HG02610 (cell line): ENCODE results near the gene ALKBH3.

Experiments
- ATAC-seq: cut with Tn5 transposase; IDR thresholded peaks from one replicate; pipeline ENCODE4 v1.9.1; 2021; ENCODE audit warnings: mild to moderate bottlenecking, moderate library complexity; ENCODE audit not compliant: unreplicated experiment

Gene ALKBH3

DNA sequence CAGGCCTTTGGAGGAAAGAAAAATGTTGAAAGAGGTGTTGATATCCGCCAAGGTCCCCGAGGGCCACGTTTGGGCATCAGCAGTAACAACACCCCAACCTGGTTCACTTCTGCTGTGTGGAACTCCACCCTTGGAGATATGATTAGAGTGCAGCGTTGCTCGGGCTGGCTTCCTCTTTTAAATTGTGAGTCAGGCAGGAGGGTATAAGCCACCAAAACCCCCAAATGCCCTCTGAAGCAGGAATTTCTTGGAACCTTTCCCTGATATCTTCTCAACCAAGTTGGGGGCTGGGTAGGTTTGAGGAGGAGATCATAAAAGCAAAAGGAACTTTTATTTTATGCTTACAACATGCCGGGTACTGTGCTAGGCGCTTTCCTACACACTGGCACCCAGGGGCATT lies 55.4 kb downstream of the ALKBH3 start:
- ATAC-seq: no peak

DNA sequence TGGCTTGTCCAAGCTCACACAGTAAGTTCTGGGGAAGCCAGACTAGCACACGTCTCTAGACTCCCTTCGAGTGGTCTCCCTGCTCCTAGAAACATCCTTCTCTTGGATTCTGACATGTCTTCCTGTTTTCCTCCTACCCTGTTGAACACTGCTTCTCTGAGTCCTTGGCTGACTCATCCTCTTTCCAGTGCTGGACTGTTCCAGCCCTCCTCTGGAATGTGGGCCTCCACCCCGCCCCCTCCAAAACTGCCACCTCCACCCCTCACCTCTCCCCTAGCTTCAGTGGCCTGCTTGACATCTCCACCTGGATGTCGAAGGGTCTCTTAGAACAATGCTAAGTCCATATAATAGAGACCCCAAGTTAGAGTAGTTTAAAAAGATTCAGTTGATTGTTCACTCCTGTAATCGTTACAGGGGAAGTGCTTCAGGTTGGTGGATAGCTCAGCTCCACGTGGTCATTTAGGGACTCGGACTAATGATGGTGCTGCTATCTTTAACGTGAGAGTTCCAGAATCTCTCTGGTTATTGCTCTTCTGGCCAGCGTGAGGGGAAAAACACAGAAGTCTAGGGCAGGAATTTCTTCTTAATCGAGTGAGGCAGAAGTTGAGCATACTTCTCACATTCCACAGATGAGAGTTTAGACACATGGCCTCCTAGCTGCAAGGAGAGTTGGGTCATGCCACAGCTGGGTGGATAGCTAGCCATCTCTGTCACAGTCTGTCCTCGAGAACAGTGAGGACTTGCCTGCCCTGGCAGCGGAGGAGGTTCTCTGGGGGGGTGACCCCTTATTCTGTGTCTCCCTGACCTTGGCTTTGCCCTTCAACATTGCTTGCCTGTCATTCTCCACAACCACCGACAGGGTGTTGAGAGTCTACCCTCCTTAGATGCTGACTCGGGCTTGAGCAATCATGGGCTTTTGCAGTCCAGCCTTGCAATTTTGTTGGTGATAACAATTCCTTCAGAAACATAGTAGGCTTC lies 57.1 kb downstream of the ALKBH3 start:
- no peak for ATAC-seq

DNA sequence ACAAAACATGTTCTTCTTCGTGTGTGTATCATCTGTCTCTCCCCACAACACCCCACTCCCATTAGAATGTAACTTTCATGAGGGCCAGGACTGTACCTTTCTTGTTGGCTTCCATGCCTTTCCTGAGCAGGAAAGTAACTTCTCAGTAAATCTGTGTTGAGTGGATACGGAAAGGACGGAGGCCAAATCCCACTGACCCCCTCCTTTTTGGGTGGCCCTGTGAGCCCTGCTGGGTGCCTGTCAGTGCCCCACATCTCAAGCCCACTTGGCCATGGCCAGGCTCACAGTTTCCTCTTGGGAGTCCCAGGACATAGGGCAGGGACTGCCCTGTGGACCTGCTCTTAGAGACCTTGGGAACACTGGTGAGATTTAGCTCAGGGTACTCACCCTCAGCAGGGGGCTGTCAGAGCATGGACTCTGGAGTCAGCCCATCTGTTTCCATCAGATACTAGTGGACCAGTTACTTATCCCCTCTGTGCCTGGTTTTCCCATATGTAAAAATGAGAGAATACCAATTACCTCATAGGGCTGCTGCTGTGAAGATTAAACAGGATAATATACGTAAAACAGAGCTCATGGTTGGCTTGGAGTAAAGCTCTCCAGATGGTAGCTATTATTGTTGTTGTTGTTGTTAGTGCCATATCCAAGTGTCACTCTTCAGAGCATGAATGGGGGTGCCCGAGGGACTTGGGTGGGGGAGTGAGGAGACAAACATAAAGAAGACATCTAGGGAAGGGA lies 60.8 kb downstream of the ALKBH3 start:
- ATAC-seq: no peak

DNA sequence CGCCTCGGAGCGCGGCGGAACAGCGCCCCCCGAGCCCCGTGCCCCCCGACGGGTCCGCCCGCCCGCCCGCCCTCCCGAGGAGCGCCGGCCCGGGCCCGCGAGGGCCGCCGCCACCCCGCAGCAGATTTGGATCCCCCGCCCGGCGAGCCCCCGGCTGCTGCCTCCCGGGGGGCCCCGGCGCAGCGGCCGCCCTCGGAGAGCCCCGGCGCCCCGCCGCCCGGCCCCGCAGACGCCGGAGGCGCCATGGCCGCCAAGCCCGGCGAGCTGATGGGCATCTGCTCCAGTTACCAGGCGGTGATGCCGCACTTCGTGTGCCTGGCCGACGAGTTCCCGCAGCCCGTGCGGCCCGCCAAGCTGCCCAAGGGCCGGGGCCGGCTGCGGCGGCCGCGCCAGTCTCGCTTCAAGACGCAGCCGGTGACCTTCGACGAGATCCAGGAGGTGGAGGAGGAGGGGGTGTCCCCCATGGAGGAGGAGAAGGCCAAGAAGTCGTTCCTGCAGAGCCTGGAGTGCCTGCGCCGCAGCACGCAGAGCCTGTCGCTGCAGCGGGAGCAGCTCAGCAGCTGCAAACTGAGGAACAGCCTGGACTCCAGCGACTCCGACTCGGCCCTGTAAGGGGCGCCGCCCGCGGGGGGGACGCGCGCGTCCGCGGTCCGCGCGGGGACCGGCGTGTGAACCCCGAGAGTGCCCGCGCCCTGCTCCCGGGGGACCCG lies 62.2 kb downstream of the ALKBH3 start:
- ATAC-seq: no peak

DNA sequence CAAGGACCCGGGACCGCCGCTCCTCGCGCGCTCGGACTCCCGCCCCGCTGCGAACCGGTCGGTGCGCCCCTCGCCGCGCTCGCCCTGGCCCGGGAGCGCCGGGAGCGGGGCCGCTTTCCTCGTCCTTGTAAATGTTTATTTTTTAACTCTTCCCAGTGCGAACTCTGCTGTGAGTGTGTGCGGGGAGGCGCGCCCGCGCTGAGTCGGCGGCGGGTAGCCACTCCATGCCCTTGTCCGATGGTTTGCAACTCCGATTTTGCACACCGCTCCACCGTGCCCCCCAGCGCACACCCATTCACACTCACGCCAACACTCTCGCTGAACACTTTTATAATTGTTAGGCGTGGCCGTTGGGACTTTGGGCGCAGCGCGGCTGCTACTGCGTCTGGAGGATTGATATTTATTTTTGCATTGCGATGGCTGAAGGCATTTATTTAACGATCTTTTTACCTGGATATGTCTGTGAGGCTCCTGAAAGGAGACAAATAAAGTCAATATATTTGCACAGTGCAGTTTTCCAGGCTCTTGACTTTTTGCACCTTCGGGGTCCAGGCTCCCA lies 62.8 kb downstream of the ALKBH3 start:
- no peak for ATAC-seq

DNA sequence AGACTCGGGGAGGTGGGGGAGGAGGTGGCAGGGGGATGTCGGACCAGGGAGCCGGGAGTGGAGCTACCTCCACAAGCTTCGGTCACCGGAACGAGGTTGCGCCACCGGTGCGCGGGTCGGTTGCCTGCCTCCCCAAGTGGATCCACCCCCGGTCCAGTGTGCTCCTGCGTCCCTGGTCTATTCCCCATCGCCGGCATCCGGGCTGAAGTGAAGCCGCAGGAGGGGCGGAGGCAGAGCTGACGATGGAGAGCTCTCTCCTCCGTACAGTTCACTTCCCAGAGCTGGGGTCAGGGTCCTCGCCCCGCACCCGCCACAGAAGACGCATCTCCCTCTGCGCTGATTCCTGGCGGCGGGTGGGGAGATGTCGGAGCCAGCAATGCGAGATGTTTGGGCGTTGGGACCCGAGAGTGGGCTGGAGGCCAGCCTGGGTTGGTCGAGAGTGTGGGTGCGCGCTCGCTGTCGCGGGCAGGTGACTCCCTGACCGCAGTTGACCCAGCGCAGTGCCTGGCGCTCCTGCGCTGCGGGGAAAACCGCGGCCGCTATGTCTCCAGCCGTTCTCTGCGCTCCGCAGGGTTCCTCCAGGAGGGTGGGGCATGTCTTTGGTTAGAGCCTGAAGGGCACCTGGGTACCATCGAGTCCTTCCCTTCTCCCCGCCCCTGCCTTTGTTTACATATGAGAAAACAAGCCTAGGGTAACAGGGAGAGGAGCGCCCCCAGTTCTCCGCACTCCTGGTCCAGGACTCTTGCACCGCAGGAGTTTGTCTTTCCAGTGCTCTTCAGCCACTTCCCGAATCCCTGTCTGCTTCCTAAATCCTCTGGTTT lies 63.5 kb downstream of the ALKBH3 start:
- ATAC-seq: no peak

DNA sequence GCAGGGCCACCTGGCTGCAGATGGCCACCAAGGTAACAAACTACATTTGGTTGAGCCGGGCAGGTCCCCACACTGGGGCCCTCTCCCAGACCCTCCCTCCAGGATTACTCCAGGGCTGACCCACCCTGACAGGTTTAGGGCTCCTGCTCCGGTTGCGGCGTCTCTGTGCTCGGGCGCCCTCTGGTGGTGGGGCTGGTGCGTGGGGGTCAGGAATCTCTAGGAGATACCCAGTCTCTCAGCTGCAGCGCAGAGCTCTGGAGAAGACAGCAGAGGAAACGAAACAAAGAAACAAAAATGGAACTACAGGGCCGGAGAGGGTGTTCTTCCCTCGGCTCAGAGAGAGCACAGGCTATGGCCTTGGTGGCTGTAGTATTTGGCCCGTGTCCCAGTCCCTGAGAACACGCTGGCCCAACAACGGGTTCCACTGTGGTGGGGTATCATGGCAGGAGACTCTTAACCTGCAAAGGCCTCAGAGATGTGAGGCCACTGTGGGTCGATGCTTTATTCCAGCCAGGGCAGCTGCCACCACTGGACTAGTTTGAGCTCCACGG lies 64.2 kb downstream of the ALKBH3 start:
- no peak for ATAC-seq

DNA sequence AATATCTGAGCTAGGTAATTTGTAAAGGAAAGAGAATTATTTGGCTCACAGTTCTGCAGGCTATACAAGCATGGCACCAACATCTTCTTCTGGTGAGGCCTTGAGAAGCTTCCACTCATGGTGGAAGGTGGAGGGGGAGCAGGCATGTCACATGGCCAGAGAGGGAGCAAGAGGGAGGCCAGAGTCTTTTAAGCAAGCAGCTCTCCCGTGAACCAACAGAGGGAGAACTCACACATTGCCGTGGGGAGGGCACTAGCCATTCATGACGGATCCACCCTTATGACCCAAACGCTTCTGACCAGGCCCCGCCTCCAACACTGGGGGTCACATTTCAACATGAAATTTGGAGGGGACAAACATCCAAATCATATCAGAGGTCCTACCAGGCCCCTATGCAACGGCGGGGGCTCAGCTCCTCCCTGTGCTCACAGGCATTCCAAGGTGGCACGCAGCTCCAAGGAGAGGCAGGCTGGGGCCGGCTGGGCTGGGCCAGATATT lies 66.4 kb downstream of the ALKBH3 start:
- no peak for ATAC-seq

DNA sequence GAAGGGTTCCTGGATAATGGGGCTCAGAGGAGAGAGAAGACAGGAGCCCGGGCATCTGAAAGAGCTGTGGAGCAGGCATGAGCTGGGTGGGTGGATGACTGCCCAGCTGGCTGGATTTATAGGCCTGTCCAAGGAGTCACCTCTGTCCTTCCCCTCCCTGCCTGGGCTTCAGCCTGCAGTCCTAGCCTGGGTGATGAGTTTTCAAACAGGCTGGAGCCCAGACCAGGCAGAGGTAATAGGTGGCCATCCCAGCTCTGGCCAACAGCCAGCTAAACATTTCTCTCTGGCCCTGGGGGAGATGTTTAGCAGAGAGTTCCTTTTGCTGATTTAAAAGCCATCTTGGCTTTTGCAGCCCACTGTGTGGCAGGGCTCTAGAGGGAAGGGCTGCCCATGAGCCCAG lies 67.2 kb downstream of the ALKBH3 start:
- no peak for ATAC-seq

DNA sequence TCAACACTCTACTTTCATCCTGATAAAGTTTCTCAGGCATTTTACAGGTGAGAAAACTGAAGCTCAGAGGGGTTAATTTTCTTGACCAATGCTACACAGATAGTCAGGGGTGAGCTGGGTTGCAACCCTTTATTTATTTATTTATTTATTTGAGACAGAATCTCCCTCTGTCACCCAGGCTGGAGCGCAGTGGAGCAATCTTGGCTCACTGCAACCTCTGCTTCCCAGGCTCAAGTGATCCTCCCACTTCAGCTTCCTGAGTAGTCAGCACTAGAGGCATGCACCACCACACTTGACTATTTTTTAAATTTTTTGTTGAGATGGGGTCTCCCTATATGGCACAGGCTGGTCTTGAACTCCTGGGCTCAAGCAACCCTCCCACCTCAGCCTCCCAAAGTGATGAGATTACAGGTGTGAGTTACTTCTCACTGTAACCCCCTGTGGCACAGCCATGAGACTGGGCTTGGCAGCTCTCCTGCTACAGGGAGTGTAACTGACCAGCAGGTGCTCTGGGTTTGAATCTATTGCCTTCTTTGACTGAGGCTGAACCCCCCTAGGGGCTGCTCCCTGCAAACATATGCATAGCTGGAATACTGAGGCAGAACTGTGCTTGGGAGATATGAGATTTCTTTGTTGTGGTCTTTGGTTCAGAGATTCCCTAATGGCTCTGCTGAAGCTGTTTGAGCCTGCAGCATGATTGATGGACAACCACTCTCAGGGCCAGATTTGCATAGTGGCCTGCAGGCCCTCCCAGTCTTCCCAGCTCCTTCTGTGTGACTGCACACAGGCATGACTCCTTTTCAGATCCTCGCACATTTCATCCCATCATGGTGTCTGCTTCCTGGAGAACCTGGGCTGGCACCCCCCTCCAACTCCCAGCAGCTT lies 68.0 kb downstream of the ALKBH3 start:
- no peak for ATAC-seq

DNA sequence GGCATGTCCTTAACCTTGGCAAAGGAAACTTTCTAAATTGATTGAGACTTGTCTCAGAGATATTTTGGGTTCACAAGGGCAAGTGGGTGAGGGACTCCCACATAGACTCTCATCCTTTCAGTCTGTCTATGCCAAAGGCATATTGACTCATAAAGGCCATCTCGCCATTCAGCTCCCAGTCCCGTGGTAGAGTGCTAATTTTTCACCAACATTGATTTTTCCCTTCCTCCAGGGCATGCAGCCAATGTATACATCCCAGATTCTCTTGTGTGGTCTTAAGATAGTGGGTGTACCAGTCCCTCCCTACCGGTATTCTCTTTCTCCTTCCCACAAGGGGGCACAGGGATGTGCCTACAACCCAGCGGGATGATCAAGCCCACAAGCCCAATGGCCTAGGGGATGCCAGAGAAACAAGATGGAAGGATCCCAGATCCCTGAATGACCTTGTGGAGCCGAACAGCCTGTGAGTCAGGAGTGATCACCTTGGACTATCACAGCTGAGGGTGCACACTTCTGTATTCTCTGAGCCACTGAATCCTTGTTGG lies 69.8 kb downstream of the ALKBH3 start:
- ATAC-seq: no peak

DNA sequence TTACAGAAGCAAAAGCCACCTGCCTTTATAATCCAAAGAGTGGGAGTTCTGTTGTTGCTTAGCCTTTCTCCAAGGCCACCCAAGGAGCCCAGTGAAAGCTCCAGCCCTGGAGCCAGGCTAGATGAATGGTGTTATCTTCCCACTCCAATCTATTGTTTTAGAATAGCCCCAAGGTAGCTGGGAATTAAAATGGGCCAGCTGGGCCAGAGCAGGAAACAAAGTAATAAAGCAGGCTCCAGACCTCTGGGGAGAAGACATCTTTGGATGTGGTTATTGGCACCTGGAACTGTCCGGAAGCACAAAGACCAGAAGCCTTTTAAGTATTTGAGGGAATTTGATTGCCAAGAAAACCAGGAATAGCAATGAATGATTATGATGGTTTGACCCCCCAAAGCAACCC lies 70.6 kb downstream of the ALKBH3 start:
- ATAC-seq: no peak

DNA sequence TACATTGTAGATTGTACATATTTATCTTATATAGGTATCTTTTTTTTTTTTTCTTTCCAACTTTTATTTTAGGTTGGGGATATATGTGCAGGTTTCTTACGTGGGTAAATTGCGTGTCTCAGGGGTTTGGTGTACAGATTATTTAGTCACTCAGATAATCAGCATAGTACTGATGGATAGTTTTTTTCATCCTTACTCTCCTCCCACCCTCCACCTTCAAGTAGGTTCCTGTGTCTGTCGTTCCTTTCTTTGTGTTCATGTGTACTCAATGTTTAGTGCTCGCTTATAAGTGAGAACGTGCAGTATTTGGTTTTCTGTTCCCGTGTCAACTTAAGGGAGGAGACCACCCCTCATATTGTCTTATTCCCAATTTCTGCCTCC lies 71.4 kb downstream of the ALKBH3 start:
- ATAC-seq: no peak

DNA sequence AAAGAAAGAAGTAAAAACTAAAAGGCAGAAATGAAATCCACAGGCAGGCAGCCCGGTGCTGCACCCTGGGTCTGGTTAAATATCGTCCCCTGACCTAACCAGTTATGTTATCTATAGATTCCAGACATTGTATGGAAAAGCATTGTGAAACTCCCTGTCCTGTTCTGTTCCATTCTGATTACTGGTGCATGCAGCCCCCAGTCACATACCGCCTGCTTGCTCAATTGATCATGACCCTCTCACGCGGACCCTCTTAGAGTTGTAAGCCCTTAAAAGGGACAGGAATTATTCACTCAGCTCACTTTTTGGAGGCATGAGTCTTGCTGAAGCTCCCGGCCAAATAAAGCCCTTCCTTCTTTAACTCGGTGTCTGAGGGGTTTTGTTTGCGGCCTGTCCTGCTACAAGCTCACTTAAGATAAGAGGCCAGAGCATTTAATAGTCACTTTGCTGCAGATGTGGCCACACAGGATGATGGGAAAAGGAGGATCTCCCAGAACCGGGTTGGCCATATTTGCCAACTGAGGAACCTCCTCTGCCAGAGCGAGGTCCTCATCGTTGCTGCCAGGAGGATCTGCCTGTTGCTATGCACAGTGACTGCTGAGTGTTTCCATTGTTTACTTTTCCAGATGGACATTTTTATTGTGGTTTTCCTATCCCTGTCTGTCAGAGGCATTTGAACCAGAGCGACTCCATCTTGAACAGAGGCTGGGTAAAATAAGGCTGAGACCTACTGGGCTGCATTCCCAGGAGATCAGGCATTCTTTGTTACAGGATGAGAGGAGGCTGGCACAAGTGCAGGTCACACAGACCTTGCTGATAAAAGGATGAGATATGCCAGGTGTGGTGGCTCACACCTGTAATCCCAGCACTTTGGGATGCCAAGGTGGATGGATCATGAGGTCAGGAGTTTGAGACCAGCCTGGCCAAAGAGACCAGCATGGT lies 72.0 kb downstream of the ALKBH3 start:
- ATAC-seq: no peak

DNA sequence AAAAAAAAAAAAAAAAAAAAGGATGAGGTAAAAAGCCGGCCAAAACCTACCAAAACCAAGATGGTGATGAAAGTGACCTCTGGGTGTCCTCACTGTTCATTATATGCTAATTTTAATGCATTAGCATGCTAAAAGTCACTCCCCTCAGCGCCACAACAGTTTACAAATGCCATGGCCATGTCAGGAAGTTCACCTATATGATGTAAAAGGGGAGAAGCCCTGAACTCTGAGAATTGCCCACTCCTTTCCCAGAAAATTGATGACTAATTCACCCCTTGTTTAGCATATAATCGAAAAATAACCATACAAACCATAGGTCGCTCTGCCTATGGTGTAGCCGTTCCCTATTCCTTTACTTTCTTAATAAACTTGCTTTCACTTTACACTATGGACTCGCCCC lies 72.9 kb downstream of the ALKBH3 start:
- no peak for ATAC-seq

DNA sequence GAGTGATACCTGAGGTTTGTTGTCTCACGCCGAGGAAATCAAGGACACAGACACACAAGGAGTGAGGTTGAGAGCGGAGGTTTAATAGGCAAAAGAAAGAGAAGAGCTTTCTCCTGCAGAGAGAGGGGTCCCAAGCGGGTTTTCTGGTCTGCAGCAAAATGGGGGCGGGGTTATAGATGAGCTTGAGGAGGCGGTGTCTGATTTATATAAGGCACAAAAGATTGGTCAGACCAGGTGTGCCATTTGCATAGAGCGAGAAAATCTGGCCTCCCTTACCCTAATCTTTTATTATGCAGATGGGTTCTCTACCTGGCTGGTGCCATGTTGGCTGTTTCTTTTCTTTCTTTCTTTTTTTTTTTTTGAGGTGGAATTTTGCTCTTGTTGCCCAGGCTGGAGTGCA lies 73.6 kb downstream of the ALKBH3 start:
- ATAC-seq: no peak

DNA sequence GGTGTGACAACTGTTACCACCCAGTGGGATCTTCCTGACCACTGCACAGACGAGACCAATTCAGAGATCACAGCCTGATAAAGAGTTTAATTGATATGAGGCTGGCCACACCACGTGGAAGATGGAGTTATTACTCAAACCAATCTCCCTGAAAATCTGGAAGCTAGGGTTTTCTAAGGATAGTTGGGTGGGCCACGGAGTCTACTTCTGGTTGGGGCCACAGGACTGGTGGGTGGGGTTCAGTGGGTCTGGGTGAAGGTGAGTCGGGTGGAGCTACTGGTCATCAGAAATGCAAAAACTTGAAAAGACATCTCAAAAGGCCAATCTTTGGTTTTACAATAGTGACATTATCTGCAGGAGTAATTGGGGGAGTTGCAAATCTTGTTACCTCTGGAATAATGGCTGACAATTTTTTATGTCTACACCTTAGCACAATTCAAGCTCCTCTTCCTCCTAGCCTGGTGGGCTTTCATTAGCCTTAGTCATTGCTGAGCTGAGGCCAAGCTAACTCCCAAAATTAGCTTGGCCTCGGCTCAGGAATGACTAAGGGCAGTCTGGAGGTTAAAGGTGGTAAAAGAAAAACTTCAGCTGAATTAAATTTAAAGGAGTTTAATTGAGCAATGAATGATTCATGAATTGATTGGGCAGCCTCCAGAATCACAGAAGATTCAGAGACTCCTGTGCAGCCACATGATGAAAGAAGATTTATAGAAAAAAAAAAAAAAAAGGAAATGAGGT lies 74.9 kb downstream of the ALKBH3 start:
- ATAC-seq: no peak
